Measurements from ENCODE around the gene AGAP1.
"Not testable (repeated sequence)": the region's sequence is repeated elsewhere in the genome, so short reads cannot be mapped to it uniquely, and the experiment has no call there.

AGAP1 gene

GRCh38 chr2:235749121-235749770, 255.4 kb downstream of the AGAP1 start:
- no peak for DNase-seq

GRCh38 chr2:235749771-235750160, 255.9 kb downstream of the AGAP1 start:
- no peak for DNase-seq

GRCh38 chr2:235752846-235753245, 259.0 kb downstream of the AGAP1 start:
- DNase-seq, result no peak

- no peak for DNase-seq
Measured at GRCh38 chr2:235754357-235755207, 260.7 kb downstream of the AGAP1 start.

GRCh38 chr2:235756491-235756890, 262.6 kb downstream of the AGAP1 start:
- no peak for DNase-seq

- no peak for DNase-seq
Measured at GRCh38 chr2:235757212-235757611, 263.4 kb downstream of the AGAP1 start.

- no peak for DNase-seq
Measured at GRCh38 chr2:235757640-235758039, 263.8 kb downstream of the AGAP1 start.

- DNase-seq, result no peak
Measured at GRCh38 chr2:235762832-235763598, 269.2 kb downstream of the AGAP1 start.

- no peak for DNase-seq
Measured at GRCh38 chr2:235763816-235764215, 270.0 kb downstream of the AGAP1 start.

GRCh38 chr2:235764478-235764877, 270.6 kb downstream of the AGAP1 start:
- not testable (repeated sequence) for DNase-seq

GRCh38 chr2:235765181-235765820, 271.5 kb downstream of the AGAP1 start:
- no peak for DNase-seq

- peak in 4 of 6 experiments; percentile 5 to 59 (median 24) for DNase-seq
Measured at GRCh38 chr2:235766278-235766677, 272.4 kb downstream of the AGAP1 start.

- DNase-seq, result no peak
Measured at GRCh38 chr2:235768606-235769005, 274.8 kb downstream of the AGAP1 start.

- no peak for DNase-seq
Measured at GRCh38 chr2:235769046-235769445, 275.2 kb downstream of the AGAP1 start.

- no peak for DNase-seq
Measured at GRCh38 chr2:235770909-235771820, 277.3 kb downstream of the AGAP1 start.

- no peak for DNase-seq
Measured at GRCh38 chr2:235773188-235773928, 279.5 kb downstream of the AGAP1 start.

GRCh38 chr2:235774153-235774870, 280.5 kb downstream of the AGAP1 start:
- no peak for DNase-seq

GRCh38 chr2:235776531-235776930, 282.7 kb downstream of the AGAP1 start:
- no peak for DNase-seq

GRCh38 chr2:235779444-235779896, 285.6 kb downstream of the AGAP1 start:
- DNase-seq, result peak in 4 of 6 experiments; percentile 3 to 19 (median 7)

- no peak for DNase-seq
Measured at GRCh38 chr2:235780401-235780800, 286.6 kb downstream of the AGAP1 start.

Measured in stimulated activated naive CD4-positive, alpha-beta T cell (primary cell).